GM19239 (cell line): ENCODE data around the gene IL20RA.

Experiments
- DNase-seq: peaks from one replicate; pipeline ENCODE4 v3.0.0; 2011; ENCODE audit warnings: low spot score; ENCODE audit not compliant: insufficient read length
- FAIRE-seq: peaks from 2 replicates; lab custom pipeline; 2011; peaks lifted over from hg19 to GRCh38; lab: Jason Lieb, UNC

The IL20RA gene

GRCh38 chr6:137049095-137049494, 4.3 kb upstream of the IL20RA start:
- DNase-seq (no peak), FAIRE-seq (no peak)

GRCh38 chr6:137046871-137047412, 2.2 kb upstream of the IL20RA start:
- no peak for FAIRE-seq
- DNase-seq, result no peak

GRCh38 chr6:137045222-137045789, 541 bp upstream of the IL20RA start:
- FAIRE-seq (no peak), DNase-seq (no peak)

GRCh38 chr6:137043710-137044365, 927 bp downstream of the IL20RA start:
- no peak for DNase-seq
- FAIRE-seq, result no peak

GRCh38 chr6:137040393-137040792, 4.4 kb downstream of the IL20RA start:
- no peak for DNase-seq
- FAIRE-seq, result no peak

- FAIRE-seq (no peak), DNase-seq (no peak)
These were observed 5.8 kb downstream of the IL20RA start for GRCh38 chr6:137039010-137039409.

- DNase-seq, result no peak
- no peak for FAIRE-seq
These were observed 8.0 kb downstream of the IL20RA start for GRCh38 chr6:137036566-137037300.

GRCh38 chr6:137033828-137034227, 10.9 kb downstream of the IL20RA start:
- peak; percentile 22 for DNase-seq
- peak; percentile 55 for FAIRE-seq

GRCh38 chr6:137031122-137031521, 13.6 kb downstream of the IL20RA start:
- FAIRE-seq (no peak), DNase-seq (no peak)

GRCh38 chr6:137028912-137029311, 15.9 kb downstream of the IL20RA start:
- FAIRE-seq (no peak), DNase-seq (no peak)

GRCh38 chr6:137025786-137026730, 18.7 kb downstream of the IL20RA start:
- DNase-seq (no peak), FAIRE-seq (no peak)

GRCh38 chr6:137024237-137024990, 20.4 kb downstream of the IL20RA start:
- FAIRE-seq (no peak), DNase-seq (no peak)

- DNase-seq, result no peak
- FAIRE-seq, result no peak
These were observed 24.0 kb downstream of the IL20RA start for GRCh38 chr6:137020776-137021175.

- no peak for FAIRE-seq
These were observed 25.1 kb downstream of the IL20RA start for GRCh38 chr6:137019476-137020272.

GRCh38 chr6:137017081-137017480, 27.7 kb downstream of the IL20RA start:
- no peak for FAIRE-seq
- DNase-seq, result no peak

More at GRCh38 chr6:137019476-137020272, 25.1 kb downstream of the IL20RA start:
- no peak for DNase-seq

GRCh38 chr6:137016356-137016755, 28.4 kb downstream of the IL20RA start:
- FAIRE-seq, result no peak
- DNase-seq, result no peak

GRCh38 chr6:137015943-137016342, 28.8 kb downstream of the IL20RA start:
- DNase-seq (no peak), FAIRE-seq (no peak)

- DNase-seq (no peak), FAIRE-seq (peak; percentile 56)
These were observed 30.8 kb downstream of the IL20RA start for GRCh38 chr6:137013738-137014602.
